ENCODE results near the gene IL34. TPM values are rescaled to one million over a fixed set of nuclear protein-coding genes. Genes with fewer than 3 reads are reported as not detected.
A peak's percentile ranks its signal among the peaks of the same experiment; 100 is the strongest.

IL34 gene
- total and polyA plus RNA-seq, 2 of the 13 experiments (the other 11 are each of a cell fraction or from before 2014, with no cell fraction given): 1.2 to 1.3 TPM

GRCh38 chr16:70661918-70662641 is 15.7 kb downstream of the IL34 start (continued):
- TF ChIP-seq KLF9 (CRISPR knock-in tag; IDR thresholded peaks at IDR 0.05; ENCODE audit: low read depth): no peak
- no peak for TF ChIP-seq ATF5 (CRISPR knock-in tag; IDR thresholded peaks at IDR 0.05; ENCODE audit: low read depth)
- no peak for TF ChIP-seq FLYWCH1 (CRISPR knock-in tag; IDR thresholded peaks at IDR 0.05)
- no peak for TF ChIP-seq IKZF1 (IDR thresholded peaks at IDR 0.05)
- TF ChIP-seq ZNF143 (CRISPR knock-in tag; IDR thresholded peaks at IDR 0.05): peak; percentile 29; the same call in 1 of the 2 replicates
- no peak for TF ChIP-seq GPBP1L1 (CRISPR knock-in tag; IDR thresholded peaks at IDR 0.05)
- no peak for TF ChIP-seq ZNF749 (CRISPR knock-in tag; IDR thresholded peaks at IDR 0.05; ENCODE audit: borderline replicate concordance)
- peak; percentile 26 for TF ChIP-seq U2AF1 (optimal IDR thresholded peaks at IDR 0.05; ENCODE audit: low read depth, low read length)
- TF ChIP-seq TFDP1 (CRISPR knock-in tag; IDR thresholded peaks at IDR 0.05; ENCODE audit: borderline replicate concordance): no peak
- TF ChIP-seq ZNF558 (CRISPR knock-in tag; IDR thresholded peaks at IDR 0.05; ENCODE audit: borderline replicate concordance): no peak
- TF ChIP-seq, protein P1, sequence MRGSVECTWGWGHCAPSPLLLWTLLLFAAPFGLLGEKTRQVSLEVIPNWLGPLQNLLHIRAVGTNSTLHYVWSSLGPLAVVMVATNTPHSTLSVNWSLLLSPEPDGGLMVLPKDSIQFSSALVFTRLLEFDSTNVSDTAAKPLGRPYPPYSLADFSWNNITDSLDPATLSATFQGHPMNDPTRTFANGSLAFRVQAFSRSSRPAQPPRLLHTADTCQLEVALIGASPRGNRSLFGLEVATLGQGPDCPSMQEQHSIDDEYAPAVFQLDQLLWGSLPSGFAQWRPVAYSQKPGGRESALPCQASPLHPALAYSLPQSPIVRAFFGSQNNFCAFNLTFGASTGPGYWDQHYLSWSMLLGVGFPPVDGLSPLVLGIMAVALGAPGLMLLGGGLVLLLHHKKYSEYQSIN (CRISPR knock-in tag; IDR thresholded peaks at IDR 0.05; ENCODE audit: borderline replicate concordance): no peak
- TF ChIP-seq, protein P2, sequence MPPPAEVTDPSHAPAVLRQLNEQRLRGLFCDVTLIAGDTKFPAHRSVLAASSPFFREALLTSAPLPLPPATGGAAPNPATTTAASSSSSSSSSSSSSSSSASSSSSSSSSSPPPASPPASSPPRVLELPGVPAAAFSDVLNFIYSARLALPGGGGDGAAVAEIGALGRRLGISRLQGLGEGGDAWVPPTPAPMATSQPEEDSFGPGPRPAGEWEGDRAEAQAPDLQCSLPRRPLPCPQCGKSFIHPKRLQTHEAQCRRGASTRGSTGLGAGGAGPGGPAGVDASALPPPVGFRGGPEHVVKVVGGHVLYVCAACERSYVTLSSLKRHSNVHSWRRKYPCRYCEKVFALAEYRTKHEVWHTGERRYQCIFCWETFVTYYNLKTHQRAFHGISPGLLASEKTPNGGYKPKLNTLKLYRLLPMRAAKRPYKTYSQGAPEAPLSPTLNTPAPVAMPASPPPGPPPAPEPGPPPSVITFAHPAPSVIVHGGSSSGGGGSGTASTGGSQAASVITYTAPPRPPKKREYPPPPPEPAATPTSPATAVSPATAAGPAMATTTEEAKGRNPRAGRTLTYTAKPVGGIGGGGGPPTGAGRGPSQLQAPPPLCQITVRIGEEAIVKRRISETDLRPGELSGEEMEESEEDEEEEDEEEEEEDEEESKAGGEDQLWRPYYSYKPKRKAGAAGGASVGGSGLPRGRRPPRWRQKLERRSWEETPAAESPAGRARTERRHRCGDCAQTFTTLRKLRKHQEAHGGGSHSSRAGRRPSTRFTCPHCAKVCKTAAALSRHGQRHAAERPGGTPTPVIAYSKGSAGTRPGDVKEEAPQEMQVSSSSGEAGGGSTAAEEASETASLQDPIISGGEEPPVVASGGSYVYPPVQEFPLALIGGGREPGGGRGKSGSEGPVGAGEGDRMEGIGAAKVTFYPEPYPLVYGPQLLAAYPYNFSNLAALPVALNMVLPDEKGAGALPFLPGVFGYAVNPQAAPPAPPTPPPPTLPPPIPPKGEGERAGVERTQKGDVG (CRISPR knock-in tag; IDR thresholded peaks at IDR 0.05; ENCODE audit: borderline replicate concordance): no peak
- no peak for TF ChIP-seq KLF15 (CRISPR knock-in tag; IDR thresholded peaks at IDR 0.05; ENCODE audit: borderline replicate concordance)
- TF ChIP-seq ZC3H13 (CRISPR knock-in tag; IDR thresholded peaks at IDR 0.05): peak; percentile 99
- peak; percentile 100 for TF ChIP-seq AGO2 (optimal IDR thresholded peaks at IDR 0.05; ENCODE audit: low read depth, low read length)
- no peak for TF ChIP-seq ZNF44 (CRISPR knock-in tag; IDR thresholded peaks at IDR 0.05)
- TF ChIP-seq, protein P3, sequence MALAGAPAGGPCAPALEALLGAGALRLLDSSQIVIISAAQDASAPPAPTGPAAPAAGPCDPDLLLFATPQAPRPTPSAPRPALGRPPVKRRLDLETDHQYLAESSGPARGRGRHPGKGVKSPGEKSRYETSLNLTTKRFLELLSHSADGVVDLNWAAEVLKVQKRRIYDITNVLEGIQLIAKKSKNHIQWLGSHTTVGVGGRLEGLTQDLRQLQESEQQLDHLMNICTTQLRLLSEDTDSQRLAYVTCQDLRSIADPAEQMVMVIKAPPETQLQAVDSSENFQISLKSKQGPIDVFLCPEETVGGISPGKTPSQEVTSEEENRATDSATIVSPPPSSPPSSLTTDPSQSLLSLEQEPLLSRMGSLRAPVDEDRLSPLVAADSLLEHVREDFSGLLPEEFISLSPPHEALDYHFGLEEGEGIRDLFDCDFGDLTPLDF (CRISPR knock-in tag; IDR thresholded peaks at IDR 0.05): no peak
- no peak for TF ChIP-seq TGIF2 (CRISPR knock-in tag; IDR thresholded peaks at IDR 0.05)
